Parathyroid adenoma (tissue), 2 donors: ENCODE measurements around the gene GRK7.

ENCODE experiments used
- H2AFZ ChIP-seq: fragments of 300-600 bp; sonication (generic); one replicate; pipeline ENCODE4 v1.7.0; 2017; ENCODE audit warnings: antibody characterized with exemption, mild to moderate bottlenecking
- H3K27ac ChIP-seq: fragments of 300-600 bp; sonication (generic); one replicate; pipeline ENCODE4 v1.7.0; 2017
- H3K27me3 ChIP-seq: fragments of 300-600 bp; sonication (generic); one replicate; pipeline ENCODE4 v1.7.0; 2017; ENCODE audit warnings: low read length; ENCODE audit not compliant: control insufficient read depth, insufficient read depth
- H3K36me3 ChIP-seq: fragments of 300-600 bp; sonication (generic); one replicate; pipeline ENCODE4 v1.7.0; 2017; ENCODE audit warnings: low read length; ENCODE audit not compliant: control insufficient read depth, insufficient read depth
- H3K4me1 ChIP-seq: fragments of 300-600 bp; sonication (generic); one replicate; pipeline ENCODE4 v1.7.0; 2017; ENCODE audit warnings: control low read depth
- H3K4me2 ChIP-seq: fragments of 300-600 bp; sonication (generic); one replicate; pipeline ENCODE4 v1.7.0; 2017; ENCODE audit warnings: low read length
- H3K4me3 ChIP-seq: fragments of 300-600 bp; sonication (generic); one replicate; pipeline ENCODE4 v1.7.0; 2017; ENCODE audit warnings: low read depth, low read length
- H3K79me2 ChIP-seq: fragments of 300-600 bp; sonication (generic); one replicate; pipeline ENCODE4 v1.7.0; 2017; ENCODE audit warnings: control low read depth
- H3K9ac ChIP-seq: fragments of 300-600 bp; sonication (generic); one replicate; pipeline ENCODE4 v1.7.0; 2017; ENCODE audit warnings: mild to moderate bottlenecking
- H3K9me3 ChIP-seq: fragments of 300-600 bp; sonication (generic); one replicate; pipeline ENCODE4 v1.7.0; 2017; ENCODE audit warnings: low read length; ENCODE audit not compliant: control insufficient read depth
- TF ChIP-seq, protein P1 (sequence below): fragments of 300-600 bp; sonication (generic); IDR thresholded peaks from one replicate; pipeline ENCODE4 v1.7.0; 2017; ENCODE audit warnings: antibody characterized with exemption, mild to moderate bottlenecking
- donor health status: primary hyperparathyroidism.

Gene GRK7, protein sequence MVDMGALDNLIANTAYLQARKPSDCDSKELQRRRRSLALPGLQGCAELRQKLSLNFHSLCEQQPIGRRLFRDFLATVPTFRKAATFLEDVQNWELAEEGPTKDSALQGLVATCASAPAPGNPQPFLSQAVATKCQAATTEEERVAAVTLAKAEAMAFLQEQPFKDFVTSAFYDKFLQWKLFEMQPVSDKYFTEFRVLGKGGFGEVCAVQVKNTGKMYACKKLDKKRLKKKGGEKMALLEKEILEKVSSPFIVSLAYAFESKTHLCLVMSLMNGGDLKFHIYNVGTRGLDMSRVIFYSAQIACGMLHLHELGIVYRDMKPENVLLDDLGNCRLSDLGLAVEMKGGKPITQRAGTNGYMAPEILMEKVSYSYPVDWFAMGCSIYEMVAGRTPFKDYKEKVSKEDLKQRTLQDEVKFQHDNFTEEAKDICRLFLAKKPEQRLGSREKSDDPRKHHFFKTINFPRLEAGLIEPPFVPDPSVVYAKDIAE (N-terminal part only)

DNA sequence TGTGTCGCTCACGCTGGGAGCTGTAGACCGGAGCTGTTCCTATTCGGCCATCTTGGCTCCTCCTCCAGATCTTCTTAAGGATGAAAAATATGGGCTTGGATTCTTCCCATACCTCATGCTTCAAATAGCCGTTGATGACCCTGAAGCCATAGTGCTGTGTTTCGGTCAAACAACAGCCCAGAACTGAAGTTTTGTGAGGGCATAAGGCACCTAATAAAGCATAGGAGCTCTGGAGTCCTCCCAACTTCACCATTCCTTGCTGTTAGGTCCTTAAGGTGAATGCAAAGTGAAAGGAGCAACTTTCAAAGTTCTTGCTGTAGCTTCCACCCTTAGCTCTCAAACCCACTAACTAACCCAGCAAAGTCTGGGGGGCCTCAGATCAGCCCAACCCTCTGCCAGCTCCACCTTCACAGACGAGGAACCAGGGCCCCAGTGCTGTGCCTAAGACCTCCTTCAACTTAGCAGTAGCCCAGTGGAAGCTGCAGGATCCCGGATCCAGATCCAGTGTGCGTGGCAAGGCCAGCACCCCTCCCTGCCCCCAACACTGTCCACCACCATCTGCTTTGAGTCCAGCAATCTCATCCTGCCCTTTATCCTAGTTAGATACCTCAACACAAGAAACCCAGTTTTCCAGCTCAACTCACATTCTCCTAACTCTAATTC lies at the start of gene GRK7:
TSS of gene GRK7 (plus strand) at position 321 of the 663 bp plus-strand sequence. CDS start 14,877 bp downstream, outside the sequence.
- H3K4me1 ChIP-seq = no peaks in the 10 kb centered on the region
- no peaks in the 10 kb centered on the region for H3K27me3 ChIP-seq
- no peak within 1 kb of the TSS for H3K27ac ChIP-seq
- TF ChIP-seq, protein P1, sequence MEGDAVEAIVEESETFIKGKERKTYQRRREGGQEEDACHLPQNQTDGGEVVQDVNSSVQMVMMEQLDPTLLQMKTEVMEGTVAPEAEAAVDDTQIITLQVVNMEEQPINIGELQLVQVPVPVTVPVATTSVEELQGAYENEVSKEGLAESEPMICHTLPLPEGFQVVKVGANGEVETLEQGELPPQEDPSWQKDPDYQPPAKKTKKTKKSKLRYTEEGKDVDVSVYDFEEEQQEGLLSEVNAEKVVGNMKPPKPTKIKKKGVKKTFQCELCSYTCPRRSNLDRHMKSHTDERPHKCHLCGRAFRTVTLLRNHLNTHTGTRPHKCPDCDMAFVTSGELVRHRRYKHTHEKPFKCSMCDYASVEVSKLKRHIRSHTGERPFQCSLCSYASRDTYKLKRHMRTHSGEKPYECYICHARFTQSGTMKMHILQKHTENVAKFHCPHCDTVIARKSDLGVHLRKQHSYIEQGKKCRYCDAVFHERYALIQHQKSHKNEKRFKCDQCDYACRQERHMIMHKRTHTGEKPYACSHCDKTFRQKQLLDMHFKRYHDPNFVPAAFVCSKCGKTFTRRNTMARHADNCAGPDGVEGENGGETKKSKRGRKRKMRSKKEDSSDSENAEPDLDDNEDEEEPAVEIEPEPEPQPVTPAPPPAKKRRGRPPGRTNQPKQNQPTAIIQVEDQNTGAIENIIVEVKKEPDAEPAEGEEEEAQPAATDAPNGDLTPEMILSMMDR = no peak
- H3K9me3 ChIP-seq = no peaks in the 10 kb centered on the region
- no peak within 1 kb of the TSS for H3K9ac ChIP-seq
- H2AFZ ChIP-seq = no peak within 1 kb of the TSS
- H3K4me2 ChIP-seq = no peak within 1 kb of the TSS
- no peak within 1 kb of the TSS for H3K4me3 ChIP-seq
- no peaks in the 10 kb centered on the region for H3K79me2 ChIP-seq
- H3K36me3 ChIP-seq = no peaks in the 10 kb centered on the region

DNA sequence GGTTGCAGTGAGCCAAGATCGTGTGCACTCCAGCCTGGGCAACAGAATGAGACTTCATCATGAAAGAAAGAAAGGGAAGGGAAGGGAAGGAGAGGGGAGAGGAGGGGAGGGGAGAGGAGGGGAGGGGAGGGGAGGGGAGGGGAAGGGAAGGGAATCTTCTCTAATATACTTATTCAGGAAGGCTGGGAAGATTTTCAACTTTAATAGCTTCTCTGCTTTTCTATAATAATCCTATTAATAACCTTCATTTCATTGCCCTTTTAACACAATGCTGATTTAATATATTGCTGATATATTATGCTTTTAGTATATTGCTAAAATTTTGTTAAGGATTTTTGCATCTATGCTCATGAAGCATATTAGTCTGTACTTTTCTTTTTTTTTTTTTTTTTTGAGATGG lies 48.5 kb upstream of the GRK7 start:
- TF ChIP-seq, protein P1 = no peak
- no peaks in the 10 kb centered on the region for H3K4me1 ChIP-seq
- no peaks in the 10 kb centered on the region for H3K36me3 ChIP-seq
- no peak overlapping the region for H3K9ac ChIP-seq
- H3K27ac ChIP-seq = no peak overlapping the region
- H3K4me3 ChIP-seq = no peak overlapping the region
- H3K27me3 ChIP-seq = no peaks in the 10 kb centered on the region
- H3K79me2 ChIP-seq = no peaks in the 10 kb centered on the region
- H3K4me2 ChIP-seq = no peak overlapping the region
- no peaks in the 10 kb centered on the region for H3K9me3 ChIP-seq
- no peak overlapping the region for H2AFZ ChIP-seq

DNA sequence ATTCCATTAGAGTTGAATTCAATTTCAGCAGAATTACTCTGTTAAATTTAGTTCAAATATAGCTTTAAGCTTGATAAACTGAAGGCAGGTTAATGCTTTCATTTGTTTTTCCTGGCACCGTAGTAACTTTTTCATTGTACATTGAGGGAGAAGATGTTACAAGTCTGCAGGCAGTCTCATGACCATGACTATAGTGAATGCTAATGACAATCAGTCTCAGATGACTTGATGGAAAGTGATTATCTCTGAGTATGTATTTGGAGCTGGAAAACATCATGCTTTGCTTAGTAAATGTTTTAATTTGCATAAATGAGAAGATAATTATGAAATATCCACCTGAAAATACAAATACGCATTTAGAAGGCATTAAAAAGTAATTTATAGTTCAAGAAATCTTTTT lies 41.1 kb upstream of the GRK7 start:
- Histone ChIP-seq H3K36me3 (no peaks in the 10 kb centered on the region), H3K79me2 (no peaks in the 10 kb centered on the region), H3K27ac (no peak overlapping the region), H3K9me3 (no peaks in the 10 kb centered on the region), H2AFZ (no peak overlapping the region), H3K4me1 (no peaks in the 10 kb centered on the region), H3K9ac (no peak overlapping the region), H3K27me3 (no peaks in the 10 kb centered on the region), H3K4me3 (no peak overlapping the region), H3K4me2 (no peak overlapping the region)
- TF ChIP-seq, protein P1 = no peak

DNA sequence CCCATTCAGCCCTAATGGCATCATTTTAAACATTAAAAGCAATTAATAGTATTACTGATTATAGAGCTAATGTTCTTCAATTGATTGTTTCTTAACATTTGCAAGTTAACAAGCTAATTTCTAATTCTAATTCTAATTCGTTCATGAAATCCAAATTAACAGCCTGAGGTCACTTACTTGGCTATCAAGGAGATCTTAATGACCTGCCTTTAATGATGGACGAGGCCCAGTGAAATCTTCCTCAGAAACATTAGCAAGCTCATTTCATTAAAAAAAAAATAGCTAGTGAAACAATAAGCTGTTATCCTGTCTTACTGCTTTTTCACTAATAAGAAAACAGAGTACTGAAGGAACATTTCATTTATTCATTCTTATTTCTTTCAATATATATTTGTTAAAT lies 40.6 kb upstream of the GRK7 start:
- Histone ChIP-seq H3K27me3 (no peaks in the 10 kb centered on the region), H3K4me1 (no peaks in the 10 kb centered on the region), H3K4me3 (no peak overlapping the region), H3K9ac (no peak overlapping the region), H3K4me2 (no peak overlapping the region), H3K79me2 (no peaks in the 10 kb centered on the region), H2AFZ (no peak overlapping the region), H3K9me3 (no peaks in the 10 kb centered on the region), H3K27ac (no peak overlapping the region), H3K36me3 (no peaks in the 10 kb centered on the region)
- TF ChIP-seq, protein P1 = no peak
